Activated CD4-positive, alpha-beta T cell treated with anti-CD3 and anti-CD28 coated beads, Interleukin-10, Interleukin-2, amounts not matched to agents 100 ng/mL and 50 ng/mL, durations not matched to agents 16 hours and 8 hours (primary cell): Measurements from ENCODE around the gene ABCA6.
"Not testable (repeated sequence)": the region's sequence is repeated elsewhere in the genome, so short reads cannot be mapped to it uniquely, and the experiment has no call there.

ENCODE experiments used
- DNase-seq: peaks from one replicate; pipeline ENCODE4 v3.0.0-alpha.2; 2020

Gene ABCA6

GRCh38 chr17:69130627-69131296 is 10.9 kb downstream of the ABCA6 start:
- no peak for DNase-seq

- DNase-seq: no peak
These were observed 18.1 kb downstream of the ABCA6 start for GRCh38 chr17:69123626-69124025.

GRCh38 chr17:69122065-69122464 is 19.6 kb downstream of the ABCA6 start:
- no peak for DNase-seq

GRCh38 chr17:69117855-69118784 is 23.6 kb downstream of the ABCA6 start:
- DNase-seq: no peak

- DNase-seq: no peak
These were observed 29.9 kb downstream of the ABCA6 start for GRCh38 chr17:69111794-69112193.

GRCh38 chr17:69105907-69106730 is 35.6 kb downstream of the ABCA6 start:
- no peak for DNase-seq

GRCh38 chr17:69103557-69104233 is 38.0 kb downstream of the ABCA6 start:
- no peak for DNase-seq

GRCh38 chr17:69098625-69099024 is 43.1 kb downstream of the ABCA6 start:
- DNase-seq: no peak

GRCh38 chr17:69096541-69096940 is 45.2 kb downstream of the ABCA6 start:
- DNase-seq: no peak

GRCh38 chr17:69093995-69094394 is 47.7 kb downstream of the ABCA6 start:
- no peak for DNase-seq

- DNase-seq: no peak
These were observed 48.4 kb downstream of the ABCA6 start for GRCh38 chr17:69093279-69093789.

GRCh38 chr17:69090365-69090764 is 51.3 kb downstream of the ABCA6 start:
- no peak for DNase-seq

GRCh38 chr17:69088643-69089200 is 53.0 kb downstream of the ABCA6 start:
- no peak for DNase-seq

GRCh38 chr17:69086641-69087040 is 55.1 kb downstream of the ABCA6 start:
- no peak for DNase-seq

- DNase-seq: no peak
These were observed 56.8 kb downstream of the ABCA6 start for GRCh38 chr17:69084911-69085310.

GRCh38 chr17:69082696-69083095 is 59.0 kb downstream of the ABCA6 start:
- DNase-seq: no peak

- DNase-seq: no peak
These were observed 62.8 kb downstream of the ABCA6 start for GRCh38 chr17:69078864-69079263.

GRCh38 chr17:69075823-69076222 is 65.9 kb downstream of the ABCA6 start:
- no peak for DNase-seq

GRCh38 chr17:69073392-69073791 is 68.3 kb downstream of the ABCA6 start:
- not testable (repeated sequence) for DNase-seq

- not testable (repeated sequence) for DNase-seq
These were observed 68.9 kb downstream of the ABCA6 start for GRCh38 chr17:69072803-69073256.

GRCh38 chr17:69071233-69071586 is 70.5 kb downstream of the ABCA6 start:
- DNase-seq: not testable (repeated sequence)
